NCI-H2171 treated with DMSO at 0.1 percent for 48 hours (cell line): Measurements from ENCODE around the gene ZDHHC5.

Source experiments
- DNase-seq: peaks from one replicate; lab custom pipeline; 2025; lab: John Stamatoyannopoulos, UW

ZDHHC5 gene, protein sequence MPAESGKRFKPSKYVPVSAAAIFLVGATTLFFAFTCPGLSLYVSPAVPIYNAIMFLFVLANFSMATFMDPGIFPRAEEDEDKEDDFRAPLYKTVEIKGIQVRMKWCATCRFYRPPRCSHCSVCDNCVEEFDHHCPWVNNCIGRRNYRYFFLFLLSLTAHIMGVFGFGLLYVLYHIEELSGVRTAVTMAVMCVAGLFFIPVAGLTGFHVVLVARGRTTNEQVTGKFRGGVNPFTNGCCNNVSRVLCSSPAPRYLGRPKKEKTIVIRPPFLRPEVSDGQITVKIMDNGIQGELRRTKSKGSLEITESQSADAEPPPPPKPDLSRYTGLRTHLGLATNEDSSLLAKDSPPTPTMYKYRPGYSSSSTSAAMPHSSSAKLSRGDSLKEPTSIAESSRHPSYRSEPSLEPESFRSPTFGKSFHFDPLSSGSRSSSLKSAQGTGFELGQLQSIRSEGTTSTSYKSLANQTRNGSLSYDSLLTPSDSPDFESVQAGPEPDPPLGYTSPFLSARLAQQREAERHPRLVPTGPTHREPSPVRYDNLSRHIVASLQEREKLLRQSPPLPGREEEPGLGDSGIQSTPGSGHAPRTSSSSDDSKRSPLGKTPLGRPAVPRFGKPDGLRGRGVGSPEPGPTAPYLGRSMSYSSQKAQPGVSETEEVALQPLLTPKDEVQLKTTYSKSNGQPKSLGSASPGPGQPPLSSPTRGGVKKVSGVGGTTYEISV

DNA sequence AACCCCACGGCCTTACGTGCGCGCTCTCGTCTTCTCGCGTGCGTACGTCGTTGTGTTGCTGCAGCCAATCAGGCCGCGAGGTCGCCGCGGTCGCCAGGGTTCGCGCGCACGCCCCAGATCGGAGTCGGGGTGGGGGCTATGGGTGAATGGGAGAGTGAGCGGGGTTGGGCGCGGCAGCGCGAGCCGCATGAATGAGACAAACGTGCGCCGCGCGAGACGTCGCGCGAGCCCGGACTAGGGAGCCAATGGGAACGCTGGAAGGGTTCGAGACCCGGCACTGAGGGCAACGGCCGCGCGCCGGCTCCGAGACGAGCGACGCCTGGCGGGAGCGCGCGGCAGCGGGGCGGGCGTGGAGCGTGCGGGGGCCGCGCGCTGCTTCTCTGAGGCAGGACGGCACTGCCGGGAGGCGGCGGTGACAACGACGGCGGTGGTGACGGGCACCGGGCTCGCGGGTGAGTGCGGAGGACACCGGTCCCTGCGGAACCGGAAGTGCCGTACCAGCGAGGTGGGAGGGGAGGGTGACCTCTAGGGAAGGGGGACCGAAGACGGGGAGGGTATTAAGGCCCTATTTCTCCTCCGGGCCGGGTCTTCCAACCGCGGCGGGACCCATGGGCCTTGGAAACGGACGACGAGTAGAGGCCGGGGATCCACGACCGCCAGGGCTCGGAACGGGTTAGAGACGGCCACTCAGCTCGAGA, at the start of gene ZDHHC5:
TSS of gene ZDHHC5 (plus strand) at position 379 of the 698 bp plus-strand sequence. CDS start 4,977 bp downstream, outside the sequence.
- DNase-seq, result peak; percentile 100

DNA sequence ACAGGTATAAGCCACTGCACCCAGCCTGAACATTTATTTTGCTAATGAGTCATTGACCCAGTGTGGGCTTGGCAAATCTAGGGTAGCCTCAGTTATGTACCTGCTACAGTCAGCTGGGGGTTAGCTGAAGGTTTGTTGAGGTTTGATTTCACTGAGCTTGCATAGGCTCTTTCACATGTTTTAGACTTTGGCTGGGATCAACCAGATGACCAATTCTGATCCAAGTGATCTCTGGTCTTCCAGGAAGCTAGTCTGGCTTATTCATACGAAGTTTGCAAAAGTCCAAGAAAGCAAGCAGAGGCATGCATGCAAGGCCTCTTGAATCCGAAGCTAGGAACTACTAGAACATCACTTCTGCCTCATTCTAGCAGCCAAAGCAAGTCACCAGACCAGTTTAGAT, 49.5 kb upstream of the ZDHHC5 start:
- DNase-seq, result no peak

DNA sequence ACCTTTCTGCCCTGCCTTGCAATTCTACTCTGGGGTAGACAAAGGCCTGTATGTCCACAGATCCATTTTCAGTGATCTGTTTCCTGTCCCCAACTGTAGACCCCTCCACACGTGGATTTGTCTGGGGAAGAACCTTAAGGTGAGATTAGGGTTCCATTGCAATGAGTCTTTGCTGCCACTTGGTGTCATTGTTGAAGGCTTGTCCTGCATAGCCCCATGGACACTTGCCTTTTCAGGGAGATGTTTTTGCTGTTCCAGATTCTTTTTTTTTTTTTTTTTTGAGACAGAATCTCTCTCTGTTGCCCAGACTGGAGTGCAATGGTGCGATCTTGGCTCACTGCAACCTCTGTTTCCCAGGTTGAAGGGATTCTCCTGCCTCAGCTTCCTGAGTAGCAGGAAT, 48.6 kb upstream of the ZDHHC5 start:
- no peak for DNase-seq

DNA sequence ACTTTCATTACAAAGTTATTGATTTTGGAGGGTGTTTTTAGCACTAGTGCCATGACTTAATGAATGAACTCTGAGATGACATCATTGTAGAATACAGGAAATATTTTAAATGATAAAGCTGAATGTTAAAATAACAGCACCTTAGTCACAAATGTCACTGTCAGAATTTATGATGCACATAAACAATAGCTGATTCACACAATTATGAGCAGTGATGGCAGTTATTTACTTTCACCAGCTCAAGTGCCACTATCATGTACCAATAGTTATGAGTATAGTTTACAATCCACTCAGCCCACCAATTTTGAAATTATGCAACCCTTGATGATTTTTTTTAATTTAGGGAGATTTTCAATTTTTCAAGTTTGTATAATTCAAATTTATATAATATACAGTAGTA, 47.4 kb upstream of the ZDHHC5 start:
- DNase-seq, result no peak

DNA sequence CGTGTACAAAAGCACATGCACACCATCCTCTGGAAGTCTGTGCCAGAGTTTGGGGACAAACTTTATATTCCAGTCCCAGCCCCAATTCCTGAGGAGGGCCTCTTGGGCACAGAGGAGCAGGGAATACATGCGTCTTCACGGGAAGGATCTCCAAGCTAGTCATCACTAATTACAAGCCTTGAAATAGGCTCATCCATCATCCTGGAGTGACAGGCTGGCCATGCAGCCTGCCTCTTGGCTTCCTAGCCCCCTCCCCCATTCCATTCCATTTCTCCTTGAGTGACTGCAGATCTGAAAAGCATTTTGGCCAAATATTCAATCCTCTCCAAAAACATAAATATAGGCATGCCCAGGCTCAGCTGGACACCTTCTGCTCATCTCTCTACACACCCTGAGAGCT, 45.7 kb upstream of the ZDHHC5 start:
- no peak for DNase-seq

DNA sequence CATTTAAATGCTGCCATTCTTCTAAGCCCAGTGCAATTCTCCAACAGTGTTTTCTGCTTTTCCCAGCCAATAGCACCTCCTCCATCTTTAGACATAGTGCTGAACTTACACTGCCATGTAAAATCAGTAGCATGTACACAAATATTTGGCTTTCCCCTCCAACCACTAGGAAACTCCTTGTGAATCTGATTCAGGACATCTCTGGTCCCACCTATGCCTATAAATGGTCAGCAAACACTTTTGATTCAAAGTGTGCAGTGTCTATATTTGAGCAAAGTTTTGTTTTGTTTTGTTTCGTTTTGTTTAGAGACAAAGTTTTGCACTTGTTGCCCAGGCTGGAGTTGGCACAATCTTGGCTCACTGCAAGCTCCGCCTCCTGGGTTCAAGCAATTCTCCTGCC, 43.0 kb upstream of the ZDHHC5 start:
- no peak for DNase-seq

DNA sequence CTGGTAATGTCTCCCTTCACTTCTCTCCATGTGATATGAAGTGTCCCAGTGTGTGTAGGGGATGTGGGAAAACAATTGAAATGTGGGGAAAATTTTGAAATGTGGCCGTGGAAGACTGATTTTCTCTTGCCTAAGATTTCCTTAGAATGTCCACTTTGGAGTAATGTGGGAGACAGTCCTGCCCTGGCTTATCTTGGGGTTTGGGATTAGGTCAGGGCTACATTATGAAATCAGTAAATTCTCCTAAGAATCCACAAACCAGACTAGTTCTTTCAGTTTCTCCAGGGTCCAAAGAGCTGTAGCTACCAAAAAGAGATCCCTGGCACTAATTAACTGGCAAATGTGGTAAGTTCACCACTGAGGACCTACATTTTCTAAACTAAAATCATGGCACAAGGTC, 41.0 kb upstream of the ZDHHC5 start:
- DNase-seq, result no peak

DNA sequence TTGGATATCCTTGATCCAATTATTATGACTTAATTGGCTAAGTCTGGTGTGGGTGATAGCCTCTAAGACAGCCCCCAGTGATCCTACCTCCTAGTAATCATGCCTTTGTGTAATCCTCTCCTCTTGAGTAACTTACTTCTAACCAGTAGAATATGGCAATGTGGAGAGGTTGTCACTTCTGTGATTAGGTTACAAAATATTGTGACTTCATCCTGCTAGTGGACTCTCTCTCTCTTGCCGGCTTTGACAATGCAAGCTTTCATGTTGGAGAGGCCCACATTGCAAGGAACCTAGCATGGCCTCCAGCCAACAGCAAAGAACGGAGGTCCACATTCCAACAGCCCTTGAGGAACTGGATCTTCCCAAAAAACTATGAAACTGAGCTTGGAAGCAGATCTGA, 37.7 kb upstream of the ZDHHC5 start:
- no peak for DNase-seq

DNA sequence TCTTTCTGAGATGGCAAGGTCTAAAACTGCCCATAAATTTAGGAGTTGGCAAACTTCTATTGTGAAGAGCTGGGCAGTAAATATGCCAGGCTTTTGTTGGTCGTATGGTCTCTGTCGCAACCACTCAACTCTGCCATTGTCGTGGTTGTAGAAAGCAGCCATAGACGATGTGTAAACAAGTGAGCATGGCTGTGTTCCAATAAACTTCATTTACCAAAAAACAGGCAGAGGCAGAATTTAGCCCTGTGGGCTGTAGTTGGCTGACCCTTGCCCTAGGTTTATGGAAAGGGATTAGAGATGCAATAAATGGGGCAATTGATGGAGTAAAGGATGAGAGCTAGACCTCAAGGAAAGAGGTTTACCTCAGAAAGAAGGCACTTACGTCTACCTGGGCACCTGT, 35.8 kb upstream of the ZDHHC5 start:
- DNase-seq, result no peak

DNA sequence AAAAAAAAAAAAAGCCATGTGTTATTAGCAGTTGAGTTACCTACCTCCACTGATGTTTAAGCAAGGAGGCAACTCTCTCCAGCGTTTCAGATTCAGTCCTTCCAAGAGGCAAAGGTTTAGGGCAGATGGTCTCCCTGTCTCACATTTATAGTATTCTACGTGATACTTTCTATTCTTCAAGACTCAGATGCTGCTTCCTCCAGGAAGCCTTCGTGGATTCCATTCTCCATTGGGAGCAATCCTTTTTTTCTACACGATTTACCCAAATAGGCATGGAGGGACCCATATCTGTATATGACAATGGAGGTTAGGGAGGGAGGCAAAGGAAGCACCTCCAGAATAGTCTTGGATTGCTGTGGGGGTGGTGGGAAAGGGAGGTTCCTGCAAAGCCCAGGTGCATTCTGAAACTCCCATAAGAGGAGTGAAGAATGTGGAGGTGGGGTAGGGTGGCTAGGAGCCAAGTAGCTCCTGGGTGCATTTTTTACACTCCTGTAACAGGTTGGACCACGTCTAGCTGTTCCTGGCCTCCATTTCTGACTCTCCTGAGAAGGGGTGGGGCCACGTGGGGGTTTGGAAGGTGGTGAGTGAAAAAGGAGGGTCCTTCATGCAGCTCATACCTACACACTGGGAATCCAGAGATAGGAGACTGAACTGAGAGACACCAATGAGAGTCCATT, 34.4 kb upstream of the ZDHHC5 start:
- DNase-seq, result no peak

DNA sequence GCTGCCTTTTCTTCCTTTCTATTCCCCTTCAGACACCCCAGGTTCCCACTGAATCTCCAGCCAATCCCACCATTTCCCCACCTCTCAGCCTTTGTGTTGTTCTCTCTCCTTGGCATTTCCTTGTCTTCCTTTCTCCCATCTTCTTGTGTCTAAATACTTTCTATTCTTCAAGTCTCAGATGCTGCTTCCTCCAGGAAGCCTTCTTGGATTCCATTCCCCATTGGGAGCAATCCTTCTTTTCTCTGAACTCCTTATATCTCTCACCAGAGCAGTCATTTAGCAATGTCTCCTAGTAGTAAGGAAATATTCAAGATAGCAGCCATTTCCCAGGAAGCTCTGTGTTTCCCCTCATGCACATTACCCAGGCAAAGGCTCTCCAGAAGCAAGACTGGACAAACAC, 33.6 kb upstream of the ZDHHC5 start:
- no peak for DNase-seq

DNA sequence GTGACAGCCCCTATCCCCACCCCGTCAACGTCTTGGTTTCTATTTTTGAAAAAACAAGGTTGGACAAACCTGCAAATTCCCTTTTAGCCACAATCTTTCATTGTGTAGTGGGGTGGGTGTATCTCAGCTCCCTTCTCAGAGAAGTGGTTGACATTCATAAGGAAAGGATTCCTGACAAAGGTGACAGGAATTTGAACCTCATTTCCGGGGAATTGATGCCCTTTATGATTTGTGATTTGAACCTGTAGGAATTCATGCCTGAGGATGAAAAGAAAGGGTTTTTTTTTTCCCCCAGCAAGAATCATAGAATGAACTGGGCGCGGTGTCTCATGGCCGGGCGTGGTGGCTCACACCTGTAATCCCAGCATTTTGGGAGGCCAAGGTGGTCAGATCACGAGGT, 32.7 kb upstream of the ZDHHC5 start:
- no peak for DNase-seq

DNA sequence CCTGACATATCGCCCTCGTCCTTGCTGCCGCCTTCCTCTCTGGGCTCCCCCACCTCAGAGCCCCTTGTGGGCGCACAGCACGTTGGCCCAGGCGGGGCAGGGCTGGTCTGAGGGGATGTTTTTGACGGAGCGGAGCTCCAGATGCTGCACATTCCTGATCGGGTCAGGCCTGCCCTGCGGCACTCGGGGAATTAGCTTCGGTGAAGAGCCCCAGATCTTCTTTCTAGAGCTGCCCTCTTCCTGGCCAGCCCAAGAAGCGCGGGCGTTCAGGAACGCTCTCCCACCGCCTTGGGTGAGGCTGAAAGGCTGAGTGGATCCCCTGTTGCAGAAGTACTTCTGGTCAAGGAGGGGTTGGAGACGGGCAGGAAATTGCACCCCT, 30.3 kb upstream of the ZDHHC5 start:
- no peak for DNase-seq

DNA sequence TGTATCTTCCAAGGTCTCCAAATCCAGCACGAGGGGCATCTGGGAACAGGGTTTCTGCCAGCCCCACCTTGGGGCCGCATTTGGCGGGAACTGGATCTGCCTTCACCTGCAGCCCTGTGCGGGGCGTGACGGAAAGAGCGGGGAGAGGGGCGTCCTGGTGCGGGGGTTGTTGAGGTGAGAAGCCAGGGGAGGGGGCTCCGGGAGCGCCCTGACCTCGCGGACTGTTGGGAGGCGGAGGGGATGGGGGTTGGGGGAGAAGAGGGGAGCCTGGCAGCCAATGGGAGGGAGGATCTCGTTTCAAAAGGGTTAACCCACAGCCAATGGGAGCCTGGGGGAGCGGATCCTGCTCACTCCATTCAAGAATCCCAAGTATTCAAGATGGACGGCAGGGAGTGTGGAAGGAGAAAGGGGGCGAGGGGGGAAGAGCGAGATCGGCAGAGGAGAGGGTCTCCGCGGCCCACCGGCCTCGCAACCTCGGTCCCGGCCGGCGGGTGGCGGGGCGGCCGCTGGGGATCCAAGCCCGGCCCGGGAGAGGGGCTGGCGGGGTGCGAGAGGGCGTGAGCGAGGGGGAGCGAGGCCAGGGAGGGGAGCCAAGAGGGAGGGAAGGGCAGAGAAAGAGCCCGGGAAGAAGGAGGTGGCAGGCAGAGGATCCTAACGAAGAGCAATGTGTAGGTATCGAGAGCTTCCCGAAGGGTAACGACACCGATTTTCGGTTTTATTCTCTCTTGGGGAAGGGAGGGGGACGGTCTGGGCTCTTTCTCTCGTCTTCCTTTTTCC, 29.7 kb upstream of the ZDHHC5 start:
- DNase-seq, result peak; percentile 95

DNA sequence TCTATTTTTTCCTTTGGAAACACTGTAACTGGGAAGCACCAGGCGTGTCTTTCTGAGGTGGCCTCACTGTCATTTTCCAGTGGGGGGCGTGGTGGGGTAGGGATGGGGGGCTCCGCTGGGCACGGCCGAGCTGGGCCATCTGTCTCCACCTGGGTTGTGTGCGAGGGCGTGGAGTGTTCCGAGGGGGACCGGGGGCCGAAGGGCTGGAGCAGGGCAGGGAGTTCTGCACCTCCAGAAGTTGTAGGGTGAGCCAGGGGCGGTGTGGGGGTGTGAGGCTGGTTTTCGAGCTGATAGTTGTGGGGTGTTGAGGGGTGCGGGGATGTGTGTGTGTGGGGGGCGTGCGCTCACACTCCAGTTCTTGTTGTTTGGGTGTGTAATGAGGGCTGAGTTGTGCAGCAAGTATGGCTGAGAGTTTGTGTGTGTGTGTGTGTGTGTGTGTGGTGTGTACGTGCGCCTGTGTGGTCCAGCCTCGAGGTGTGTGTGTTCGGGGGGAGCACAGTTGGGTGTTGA, 29.0 kb upstream of the ZDHHC5 start:
- DNase-seq, result no peak

DNA sequence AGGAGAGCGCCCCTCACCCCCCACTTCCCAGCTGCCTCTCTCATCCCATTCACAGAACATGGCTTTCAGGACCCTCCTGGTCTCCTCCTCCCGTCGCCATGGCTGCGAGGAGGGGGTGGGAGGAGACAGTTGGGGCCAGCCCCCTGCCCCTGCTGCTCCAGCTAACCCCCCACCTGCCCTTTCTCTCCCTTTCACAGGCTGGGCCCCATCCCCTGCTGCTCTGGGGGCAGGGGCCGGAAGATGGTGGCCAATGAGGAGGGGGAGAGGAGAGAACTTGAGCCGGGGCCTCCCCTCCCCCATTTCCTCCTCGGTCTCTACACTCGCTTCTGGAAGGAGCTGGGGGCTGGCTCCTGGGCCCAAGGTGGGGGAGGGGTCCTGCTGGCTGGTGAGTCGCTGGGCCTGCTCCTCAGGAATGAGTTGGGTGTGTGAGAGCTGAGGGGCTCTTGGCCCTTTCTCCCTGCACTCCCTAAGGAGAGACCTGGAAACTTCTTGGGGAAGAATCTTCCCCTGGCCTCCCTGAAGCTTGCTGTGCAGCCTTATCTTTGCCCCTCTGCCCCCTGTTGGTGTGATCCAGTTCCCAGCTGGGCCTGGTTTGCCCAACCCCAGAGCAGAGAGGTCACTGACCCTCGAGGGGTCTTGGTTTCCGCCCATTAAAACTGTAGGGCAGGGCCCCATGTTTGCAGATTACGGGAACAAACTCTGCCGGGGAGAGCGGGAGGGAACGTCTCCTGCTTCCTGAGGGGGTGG, 28.4 kb upstream of the ZDHHC5 start:
- no peak for DNase-seq

DNA sequence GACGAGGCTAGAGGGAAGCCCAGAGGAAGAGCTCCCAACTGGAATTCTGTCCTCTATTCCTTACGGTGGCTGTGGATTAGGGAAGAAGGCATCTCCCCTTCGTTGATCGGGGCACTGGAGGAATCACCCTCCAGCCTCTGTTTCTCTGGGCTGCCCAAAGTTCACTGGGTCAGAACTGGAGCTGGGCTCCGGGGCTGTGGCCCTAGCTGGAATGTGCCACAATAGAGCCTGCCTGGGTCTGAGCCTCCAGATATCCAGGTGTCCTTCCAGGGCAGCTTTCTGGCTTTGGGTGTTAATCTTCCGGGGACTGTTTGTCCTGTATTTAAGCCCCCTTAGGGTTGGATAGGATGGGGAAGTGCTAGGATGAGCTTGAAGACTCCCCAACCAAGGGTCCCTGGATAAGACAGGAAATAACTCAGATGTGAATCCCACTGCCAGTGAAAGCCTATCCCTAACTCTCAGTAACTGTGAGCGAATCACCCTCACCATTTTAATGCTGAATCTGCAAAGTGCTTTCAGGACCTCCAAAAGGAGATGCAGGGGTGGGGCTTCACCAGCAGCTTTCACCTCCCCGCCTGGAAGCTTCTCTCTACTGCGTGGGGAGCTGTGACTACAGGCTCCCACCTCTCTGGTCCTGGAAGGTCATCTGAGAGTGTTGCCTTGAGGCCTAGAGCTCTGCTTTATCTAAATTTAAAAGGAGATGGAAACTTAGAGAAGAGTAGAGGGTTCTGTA, 27.7 kb upstream of the ZDHHC5 start:
- no peak for DNase-seq

DNA sequence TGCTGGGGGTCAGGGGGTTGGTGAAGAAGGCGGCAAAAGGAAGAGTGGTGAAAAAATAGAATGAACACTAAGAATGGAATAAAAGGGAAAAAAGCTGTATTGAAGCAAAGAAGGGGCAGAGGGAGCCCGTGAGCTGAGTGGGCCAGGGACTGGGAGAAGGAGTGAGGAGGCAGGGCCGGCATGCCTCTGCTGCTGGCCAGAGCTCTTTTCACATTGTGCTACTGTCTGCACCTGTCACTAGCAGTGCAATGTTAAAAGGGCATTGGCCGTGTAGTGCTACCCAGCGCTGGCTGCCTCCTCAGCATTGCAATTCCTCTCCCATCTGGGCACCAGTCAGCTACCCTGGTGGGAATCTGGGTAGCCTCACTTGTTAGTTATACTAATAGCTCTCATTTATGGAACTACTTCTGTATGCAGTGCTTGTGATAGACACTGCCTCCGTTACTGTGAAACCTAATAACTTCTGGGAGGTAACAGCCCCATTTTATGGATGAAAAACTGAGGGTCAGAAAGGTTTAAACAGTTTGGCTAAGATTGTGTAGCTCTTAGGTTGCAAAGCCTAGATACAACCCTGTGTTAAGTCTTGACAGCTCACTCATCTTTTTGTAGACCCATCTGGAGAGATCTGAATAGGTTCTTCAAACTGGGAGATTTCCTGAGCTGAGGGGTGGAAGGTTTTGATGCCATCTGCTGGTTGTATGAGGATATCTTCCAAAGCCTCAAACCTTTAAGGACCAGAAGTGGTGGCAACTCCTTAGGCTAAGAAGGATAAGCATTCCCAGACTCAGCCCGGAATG, 26.7 kb upstream of the ZDHHC5 start:
- DNase-seq, result peak; percentile 50

DNA sequence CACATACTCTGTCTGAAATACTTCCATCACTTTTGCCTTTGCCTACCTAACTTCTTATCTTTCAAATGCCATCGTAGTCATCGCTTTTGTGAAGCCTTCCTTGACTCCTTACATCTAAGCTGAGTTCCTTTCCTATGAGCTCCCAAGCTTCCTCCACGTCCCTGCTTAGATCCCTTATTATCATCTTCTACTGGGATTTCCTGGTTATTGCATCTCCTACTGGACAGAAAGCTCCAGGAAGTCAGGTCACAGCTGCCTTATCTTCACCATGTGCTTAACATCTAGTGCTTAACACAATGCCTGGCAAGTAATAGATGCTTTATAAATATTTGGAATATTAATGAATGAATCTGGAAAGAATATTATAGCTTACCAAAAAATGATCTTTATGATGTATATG, 24.1 kb upstream of the ZDHHC5 start:
- DNase-seq, result no peak
